ENCODE data around the gene ZNF304. TPM values are rescaled to one million over a fixed set of nuclear protein-coding genes. Genes with fewer than 3 reads are reported as not detected.

The ZNF304 gene
- total and polyA plus RNA-seq, 8 donors: 1.1 to 4.6 (median 2.5) TPM

DNA sequence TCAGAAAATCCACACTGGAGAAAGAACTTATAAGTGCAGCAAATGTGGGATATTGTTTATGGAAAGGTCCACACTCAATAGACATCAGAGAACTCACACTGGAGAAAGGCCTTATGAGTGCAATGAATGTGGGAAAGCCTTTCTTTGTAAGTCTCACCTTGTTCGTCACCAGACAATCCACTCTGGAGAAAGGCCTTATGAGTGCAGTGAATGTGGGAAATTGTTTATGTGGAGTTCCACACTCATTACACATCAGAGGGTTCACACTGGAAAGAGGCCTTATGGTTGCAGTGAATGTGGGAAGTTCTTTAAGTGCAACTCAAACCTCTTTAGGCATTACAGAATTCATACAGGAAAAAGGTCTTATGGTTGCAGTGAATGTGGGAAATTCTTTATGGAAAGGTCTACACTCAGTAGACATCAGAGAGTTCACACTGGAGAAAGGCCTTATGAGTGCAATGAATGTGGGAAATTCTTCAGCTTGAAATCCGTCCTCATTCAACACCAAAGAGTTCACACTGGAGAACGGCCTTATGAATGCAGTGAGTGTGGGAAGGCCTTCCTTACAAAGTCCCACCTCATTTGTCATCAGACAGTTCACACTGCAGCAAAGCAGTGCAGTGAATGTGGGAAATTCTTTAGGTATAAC is 26.6 kb downstream of the ZNF304 start:
- H3K4me1 ChIP-seq: no peaks in the 10 kb centered on the region

DNA sequence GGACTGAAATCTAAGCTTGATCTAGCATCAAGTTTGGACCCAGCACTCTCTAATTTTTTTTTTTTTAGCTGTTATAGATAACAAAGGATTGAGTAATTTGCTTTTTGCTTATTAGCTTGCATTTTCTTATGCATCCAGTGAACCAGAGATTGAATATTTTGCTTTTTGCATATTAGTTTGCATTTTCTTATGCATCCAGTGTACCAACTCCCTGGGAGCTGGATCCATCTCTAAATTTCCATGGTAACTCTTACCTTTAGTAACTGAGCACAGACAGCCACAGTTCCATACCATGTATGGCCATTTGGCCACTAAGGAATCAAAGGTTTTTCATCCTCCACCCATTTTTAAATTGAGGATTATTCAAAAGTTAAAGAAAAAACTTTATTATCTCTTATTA is 29.9 kb downstream of the ZNF304 start:
- no peaks in the 10 kb centered on the region for H3K9me3 ChIP-seq
- TF ChIP-seq, protein P1, sequence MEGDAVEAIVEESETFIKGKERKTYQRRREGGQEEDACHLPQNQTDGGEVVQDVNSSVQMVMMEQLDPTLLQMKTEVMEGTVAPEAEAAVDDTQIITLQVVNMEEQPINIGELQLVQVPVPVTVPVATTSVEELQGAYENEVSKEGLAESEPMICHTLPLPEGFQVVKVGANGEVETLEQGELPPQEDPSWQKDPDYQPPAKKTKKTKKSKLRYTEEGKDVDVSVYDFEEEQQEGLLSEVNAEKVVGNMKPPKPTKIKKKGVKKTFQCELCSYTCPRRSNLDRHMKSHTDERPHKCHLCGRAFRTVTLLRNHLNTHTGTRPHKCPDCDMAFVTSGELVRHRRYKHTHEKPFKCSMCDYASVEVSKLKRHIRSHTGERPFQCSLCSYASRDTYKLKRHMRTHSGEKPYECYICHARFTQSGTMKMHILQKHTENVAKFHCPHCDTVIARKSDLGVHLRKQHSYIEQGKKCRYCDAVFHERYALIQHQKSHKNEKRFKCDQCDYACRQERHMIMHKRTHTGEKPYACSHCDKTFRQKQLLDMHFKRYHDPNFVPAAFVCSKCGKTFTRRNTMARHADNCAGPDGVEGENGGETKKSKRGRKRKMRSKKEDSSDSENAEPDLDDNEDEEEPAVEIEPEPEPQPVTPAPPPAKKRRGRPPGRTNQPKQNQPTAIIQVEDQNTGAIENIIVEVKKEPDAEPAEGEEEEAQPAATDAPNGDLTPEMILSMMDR (IDR thresholded peaks at IDR 0.05): no peak
- H3K4me1 ChIP-seq: no peaks in the 10 kb centered on the region
- peaks cover 0 to 13% (median 0%) of the 10 kb centered on the region in 3 donors for H3K36me3 ChIP-seq
- H3K27me3 ChIP-seq: no peaks in the 10 kb centered on the region
- intact Hi-C loops (cut with DNase I): no loop called here
- no peak overlapping the region for H3K27ac ChIP-seq
- no peak for DNase-seq
- no peak for ATAC-seq
- no peak overlapping the region for H3K4me3 ChIP-seq
- FAIRE-seq: no peak

More for the DNA sequence above, 26.6 kb downstream of the ZNF304 start:
- WGBS, 2 donors: 87 to 95% methylated on average over 3 of the region's 3 CpGs
- TF ChIP-seq, protein P1 (IDR thresholded peaks at IDR 0.05): no peak
- DNase-seq (no peak), ATAC-seq (no peak), FAIRE-seq (no peak)
- intact Hi-C loops (cut with DNase I): no loop called here
- Histone ChIP-seq H3K9me3 (no peaks in the 10 kb centered on the region), H3K4me3 (no peak overlapping the region), H3K36me3 (peaks cover 0 to 20% (median 0%) of the 10 kb centered on the region in 3 donors), H3K27me3 (no peaks in the 10 kb centered on the region), H3K27ac (no peak overlapping the region)

DNA sequence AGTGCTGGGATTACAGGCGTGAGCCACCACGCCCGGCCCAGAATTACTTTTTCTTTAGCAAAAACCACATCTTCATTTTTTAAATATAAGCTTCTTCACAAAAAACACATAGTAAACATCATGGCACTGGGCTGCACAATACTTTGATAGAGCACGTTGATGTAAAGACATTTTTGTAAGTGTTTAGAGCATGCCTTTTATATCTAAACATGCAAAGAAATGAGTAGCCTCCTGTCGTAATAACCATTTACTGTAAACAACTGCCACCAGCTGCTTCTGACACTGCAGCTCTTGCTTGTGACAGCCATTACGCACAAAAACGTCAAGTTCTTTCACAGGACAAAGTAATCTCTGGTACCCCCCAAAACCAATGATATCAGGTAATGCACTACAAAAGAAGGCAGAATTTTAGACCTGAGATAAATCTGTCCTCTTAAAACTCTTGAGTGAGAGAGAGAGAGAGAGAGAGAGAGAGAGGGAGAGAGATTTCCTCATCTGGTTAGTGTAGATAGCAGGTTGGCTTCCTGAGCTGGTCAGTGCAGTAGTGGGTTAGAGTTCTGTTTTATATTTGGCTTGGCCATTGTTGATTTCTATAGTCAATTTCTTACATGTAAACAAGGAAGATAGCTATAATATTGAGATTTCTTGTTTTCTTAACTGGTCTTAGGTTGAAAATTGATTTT is 31.9 kb downstream of the ZNF304 start:
- no peaks in the 10 kb centered on the region for H3K27me3 ChIP-seq
- TF ChIP-seq, protein P1 (IDR thresholded peaks at IDR 0.05): no peak
- H3K9me3 ChIP-seq: no peaks in the 10 kb centered on the region
- H3K4me3 ChIP-seq: no peak overlapping the region
- DNase-seq (no peak), FAIRE-seq (no peak), ATAC-seq (no peak)
- H3K27ac ChIP-seq: no peak overlapping the region
- WGBS, 2 donors: 62 to 74% methylated on average over 7 of the region's 7 CpGs
- intact Hi-C loops (cut with DNase I): no loop called here
- H3K4me1 ChIP-seq: no peaks in the 10 kb centered on the region
- H3K36me3 ChIP-seq: peaks cover 0 to under 1% (median 0%) of the 10 kb centered on the region in 3 donors

DNA sequence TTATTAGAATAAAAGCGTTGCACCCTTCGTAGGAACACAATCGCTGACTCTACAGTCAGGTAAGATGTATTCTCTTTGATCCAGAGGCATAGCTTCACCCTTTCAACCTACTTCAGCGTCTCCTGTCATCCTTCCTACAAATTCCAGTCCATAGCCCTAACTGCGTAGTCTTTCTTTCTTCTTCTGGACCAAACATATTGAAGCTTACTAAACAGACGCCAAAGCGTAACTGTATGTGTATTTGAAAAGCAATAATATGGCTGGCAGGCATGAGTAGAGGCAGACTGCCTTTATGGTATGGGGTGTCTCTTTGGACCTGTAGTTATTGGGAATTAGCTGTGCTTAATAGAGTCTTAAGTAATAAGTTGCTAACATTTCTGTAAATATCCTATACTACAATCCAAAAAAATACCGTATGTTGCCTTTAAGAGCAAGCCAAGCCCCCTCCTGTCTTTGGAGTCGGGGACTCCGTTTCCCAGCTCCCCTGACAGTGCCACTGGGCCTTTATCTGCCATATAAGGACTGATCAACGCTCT is 38.2 kb downstream of the ZNF304 start:
- Histone ChIP-seq H3K36me3 (no peaks in the 10 kb centered on the region), H3K27me3 (no peaks in the 10 kb centered on the region), H3K4me3 (peak overlapping the region; percentile 57 to 91 (median 85)), H3K9me3 (no peaks in the 10 kb centered on the region), H3K4me1 (peaks cover 0 to 6% (median 5%) of the 10 kb centered on the region in 3 donors), H3K27ac (peak overlapping the region; percentile 56 to 84 (median 75))
- ATAC-seq (no peak), DNase-seq (no peak), FAIRE-seq (peak; percentile 97)
- intact Hi-C loops (cut with DNase I): no loop called here
- TF ChIP-seq, protein P1 (IDR thresholded peaks at IDR 0.05): no peak
- 55 to 56% methylated on average over 11 of the region's 11 CpGs for WGBS, 2 donors

Data from pancreas (tissue), 10 donors.